HG02852 (cell line): Measurements from ENCODE around the gene PPM1L.
A peak's percentile ranks its signal among the peaks of the same experiment; 100 is the strongest.
"Not testable (repeated sequence)": the region's sequence is repeated elsewhere in the genome, so short reads cannot be mapped to it uniquely, and the experiment has no call there.

ENCODE experiments used
- ATAC-seq: cut with Tn5 transposase; IDR thresholded peaks from one replicate; pipeline ENCODE4 v1.9.1; 2021; ENCODE audit warnings: mild to moderate bottlenecking, moderate library complexity; ENCODE audit not compliant: unreplicated experiment

The PPM1L gene

GRCh38 chr3:160977773-160978172, 221.7 kb downstream of the PPM1L start:
- ATAC-seq, result no peak

DNA sequence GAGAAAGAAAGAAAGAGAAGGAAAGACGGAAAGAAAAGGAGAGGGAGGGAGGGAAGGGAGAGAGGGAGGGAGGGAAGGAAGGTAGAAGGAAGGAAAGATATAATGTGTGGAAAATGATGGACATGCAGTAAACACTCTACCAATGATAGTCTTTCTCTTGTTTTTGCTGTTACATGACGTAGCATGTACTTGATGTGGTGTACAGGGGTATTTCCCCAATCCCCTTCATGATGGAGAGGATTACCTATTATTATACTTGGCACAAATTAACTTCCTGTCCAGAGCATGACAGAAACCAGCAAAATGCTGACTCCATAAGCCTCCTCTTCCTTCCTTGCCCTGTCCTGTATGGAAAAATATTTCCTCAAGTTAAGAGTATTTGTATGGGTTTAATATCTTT, 224.7 kb downstream of the PPM1L start:
- peak; percentile 58 for ATAC-seq

DNA sequence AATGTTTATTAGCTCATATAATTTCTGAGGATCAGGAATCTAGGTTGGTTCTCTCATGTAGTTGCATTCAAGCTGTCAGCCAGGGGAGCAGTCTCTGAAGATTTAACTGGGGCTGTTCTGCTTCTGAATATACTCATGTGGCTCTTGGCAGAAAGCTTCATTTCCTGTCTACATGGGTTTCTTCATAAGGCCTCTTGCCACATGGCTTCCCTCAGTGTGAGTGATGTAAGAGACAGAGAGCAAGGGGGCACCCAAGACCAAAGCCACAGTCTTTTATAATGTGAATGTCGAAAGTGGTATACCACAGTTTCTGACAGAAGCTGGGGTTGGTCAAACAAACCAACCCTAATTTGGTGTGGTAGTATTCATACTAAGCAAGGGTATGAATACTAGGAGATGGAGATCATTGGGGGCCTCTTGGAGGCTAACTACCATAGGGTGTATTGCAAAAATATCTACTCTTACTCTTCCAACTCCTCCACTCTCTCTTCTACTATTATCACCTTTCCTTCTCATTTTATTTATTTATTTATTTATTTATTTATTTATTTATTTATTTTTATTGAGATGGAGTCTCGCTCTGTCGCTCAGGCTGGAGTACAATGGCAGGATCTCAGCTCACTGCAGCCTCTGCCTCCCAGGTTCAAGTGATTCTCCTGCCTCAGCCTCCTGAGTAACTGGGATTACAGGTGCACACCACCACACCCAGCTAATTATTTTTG, 225.3 kb downstream of the PPM1L start:
- peak; percentile 82 for ATAC-seq

- no peak for ATAC-seq
Measured at GRCh38 chr3:160982491-160982890, 226.5 kb downstream of the PPM1L start.

DNA sequence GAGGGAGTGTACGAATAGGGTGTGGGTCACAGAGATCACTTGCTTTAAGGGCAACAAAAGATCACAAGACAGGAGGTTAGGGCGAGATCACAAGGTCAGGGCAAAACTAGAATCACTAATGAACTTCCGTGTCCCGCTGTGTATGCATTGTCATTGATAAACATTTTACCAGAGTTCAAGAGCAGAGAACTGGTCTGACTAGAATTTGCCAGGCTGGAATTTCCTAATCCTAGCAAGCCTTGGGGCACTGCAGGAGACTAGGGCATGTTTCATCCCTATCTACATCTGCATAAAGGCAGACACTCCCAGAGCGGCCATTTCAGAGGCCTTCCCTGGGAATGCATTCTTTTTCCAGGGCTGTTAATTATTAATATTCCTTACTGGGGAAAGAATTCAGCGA, 227.9 kb downstream of the PPM1L start:
- ATAC-seq, result not testable (repeated sequence)

DNA sequence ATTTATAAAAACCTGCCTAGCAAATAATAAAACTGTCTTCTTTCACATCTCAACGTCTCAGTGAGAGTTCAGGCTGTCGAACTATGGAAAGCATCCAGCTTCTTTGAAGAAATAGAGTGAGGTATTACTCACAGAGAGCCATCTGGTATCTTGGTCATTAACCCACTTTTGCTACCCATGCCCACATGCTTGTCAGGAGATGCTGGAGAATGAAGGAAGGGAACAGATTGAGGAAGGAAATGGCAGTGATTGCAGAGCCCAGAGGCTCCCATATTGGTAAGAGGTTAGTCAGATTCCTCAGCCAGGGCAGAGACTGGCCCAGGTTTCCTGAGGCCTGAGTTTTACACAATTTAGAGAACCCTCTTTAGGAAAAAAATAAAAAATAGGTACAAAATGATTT, 230.0 kb downstream of the PPM1L start:
- ATAC-seq, result no peak

GRCh38 chr3:160987982-160988964, 232.2 kb downstream of the PPM1L start:
- no peak for ATAC-seq

GRCh38 chr3:160990446-160990845, 234.4 kb downstream of the PPM1L start:
- no peak for ATAC-seq

DNA sequence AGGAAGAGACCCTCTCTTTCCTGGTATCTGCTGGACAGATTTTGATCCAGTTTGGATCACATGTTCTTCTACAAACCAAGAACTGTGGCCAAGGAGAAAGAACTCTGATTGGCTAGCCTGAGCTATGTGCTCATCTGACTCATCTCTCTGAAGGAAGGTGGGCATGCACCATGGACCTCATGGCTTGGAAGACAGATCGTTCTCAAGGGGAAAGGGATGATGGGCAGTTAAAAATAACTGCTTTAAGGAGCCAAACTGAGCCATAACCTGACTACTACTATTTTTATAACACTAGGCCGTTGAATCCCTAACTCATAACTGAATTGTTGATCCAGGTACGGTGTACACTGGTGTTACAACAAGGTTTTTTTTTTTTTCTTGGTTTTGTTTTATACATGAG, 236.7 kb downstream of the PPM1L start:
- ATAC-seq, result no peak

DNA sequence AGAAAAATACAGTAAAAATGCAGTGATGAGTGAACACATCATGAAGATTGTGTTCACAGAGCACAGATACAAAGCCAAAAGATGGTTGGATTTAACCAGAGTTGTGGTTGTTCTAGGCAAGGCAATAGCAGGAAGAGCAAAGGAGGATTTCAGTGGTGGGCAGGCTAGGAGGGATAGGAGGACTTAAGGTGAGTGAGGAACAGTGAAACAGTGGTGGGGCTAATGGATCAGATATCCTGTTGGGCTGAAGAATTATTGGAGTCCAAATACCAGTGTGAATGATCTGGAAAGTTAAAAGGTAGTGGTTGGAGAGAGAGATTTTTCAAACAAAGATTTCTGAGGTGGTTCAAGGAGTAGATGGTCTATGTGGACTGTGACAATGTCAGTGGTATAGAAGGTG, 240.8 kb downstream of the PPM1L start:
- ATAC-seq, result no peak

DNA sequence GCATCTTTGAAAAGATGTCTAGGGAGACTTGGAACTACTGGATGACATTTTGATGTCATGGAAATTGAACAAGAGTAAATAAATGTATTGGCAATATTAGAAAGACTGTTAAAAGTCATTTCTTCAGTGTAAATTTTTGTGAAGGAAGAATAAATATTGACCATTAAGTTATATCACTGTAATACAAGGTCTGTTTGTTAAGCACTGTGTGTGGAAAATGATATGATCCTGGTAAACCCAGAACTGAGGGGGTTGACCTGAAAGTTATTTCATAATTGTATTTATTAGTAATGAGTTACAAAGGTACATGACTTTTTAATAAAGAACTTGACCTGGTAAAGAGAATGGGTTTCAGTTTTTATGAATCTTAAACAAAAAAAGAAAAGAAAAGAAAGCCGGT, 242.6 kb downstream of the PPM1L start:
- ATAC-seq, result no peak

DNA sequence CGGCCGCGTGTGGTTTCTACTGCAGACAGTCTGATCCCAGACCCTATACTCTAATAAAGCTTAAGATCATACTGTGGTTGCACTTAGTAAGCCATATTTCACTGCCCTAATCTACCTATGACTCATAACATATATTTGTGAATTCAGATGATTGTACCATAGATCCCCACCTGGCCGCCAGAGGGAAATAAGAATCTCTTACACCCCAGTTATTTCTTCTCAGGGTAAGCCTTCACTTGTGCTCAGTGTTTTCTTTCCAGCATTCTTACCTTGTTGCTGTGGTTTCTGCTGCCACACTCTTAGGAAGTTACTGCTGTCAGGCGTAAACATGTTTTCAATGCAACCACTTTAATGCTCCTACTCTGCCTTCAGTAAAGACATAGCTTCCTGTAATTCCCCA, 243.2 kb downstream of the PPM1L start:
- no peak for ATAC-seq

- ATAC-seq, result no peak
Measured at GRCh38 chr3:161008086-161008485, 252.1 kb downstream of the PPM1L start.

DNA sequence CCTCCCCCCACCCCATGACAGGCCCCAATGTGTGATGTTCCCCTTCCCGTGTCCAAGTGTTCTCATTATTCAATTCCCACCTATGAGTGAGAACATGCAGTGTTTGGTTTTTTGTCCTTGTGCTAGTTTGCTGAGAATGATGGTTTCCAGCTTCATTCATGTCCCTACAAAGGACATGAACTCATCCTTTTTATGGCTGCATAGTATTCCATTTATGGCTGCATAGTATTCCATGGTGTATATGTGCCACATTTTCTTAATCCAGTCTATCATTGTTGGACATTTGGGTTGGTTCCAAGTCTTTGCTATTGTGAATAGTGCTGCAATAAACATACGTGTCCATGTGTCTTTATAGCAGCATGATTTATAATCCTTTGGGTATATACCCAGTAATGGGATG, 254.1 kb downstream of the PPM1L start:
- ATAC-seq, result not testable (repeated sequence)

DNA sequence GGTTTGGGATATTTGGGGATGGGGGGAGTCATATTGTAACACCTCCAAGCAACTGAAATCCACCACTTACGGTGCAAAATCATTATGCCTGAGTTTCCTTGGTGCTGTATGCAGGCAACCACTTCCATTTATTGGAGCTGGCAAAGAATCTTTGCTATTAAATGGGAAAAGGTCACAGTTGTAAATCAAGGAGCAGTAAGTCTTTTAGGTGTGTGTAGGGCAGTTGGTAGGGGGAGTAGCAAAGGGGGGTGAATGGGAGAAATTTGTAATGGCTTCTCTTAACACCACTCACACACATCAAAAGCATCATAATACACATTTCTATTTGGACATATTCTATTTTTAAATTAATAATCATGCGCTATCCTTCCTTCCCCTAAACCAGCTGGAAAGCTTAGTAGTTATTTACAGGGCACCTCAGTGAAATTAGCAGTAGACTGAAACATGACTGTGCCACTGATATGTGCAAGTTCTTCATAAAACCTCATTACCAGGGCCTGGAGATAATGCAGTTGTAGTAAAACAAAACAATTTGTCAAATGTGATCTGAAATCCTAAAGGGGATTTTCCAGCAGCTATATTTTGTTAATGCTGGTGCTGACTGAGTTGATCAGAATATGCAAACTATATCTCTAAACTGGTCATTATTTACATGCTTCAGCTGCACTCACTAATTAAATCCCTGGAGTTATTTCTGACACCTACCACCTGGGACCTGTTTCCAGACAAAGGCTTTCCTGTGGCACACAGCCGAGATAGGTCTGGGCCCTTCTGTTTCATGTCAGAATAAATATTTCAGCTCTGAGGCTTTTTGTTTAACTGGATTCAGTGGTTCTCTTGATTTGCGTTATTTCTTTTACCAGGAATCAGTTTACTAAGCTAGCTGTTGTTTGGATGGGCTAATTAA, 259.1 kb downstream of the PPM1L start:
- ATAC-seq, result no peak

GRCh38 chr3:161016417-161017313, 260.6 kb downstream of the PPM1L start:
- ATAC-seq, result no peak

DNA sequence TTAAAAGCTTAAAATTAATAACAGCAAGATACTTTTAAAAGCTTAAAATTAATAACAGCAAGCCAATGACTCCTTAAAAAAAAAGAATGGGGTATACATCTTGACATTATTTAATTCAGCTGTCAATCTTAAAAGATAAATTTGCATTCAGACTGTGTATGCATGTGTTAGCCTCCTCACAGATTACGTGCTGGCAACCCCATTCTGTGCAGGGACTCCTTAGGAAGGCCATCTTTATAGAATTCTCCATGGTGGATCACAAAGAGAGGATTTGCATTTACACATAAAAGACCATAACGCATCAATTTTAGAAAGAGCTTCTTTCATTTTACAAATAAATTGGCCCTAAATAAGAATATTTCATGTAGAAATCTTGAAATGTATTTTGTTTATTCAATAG, 261.9 kb downstream of the PPM1L start:
- ATAC-seq, result no peak

GRCh38 chr3:161020256-161020655, 264.2 kb downstream of the PPM1L start:
- ATAC-seq, result no peak

DNA sequence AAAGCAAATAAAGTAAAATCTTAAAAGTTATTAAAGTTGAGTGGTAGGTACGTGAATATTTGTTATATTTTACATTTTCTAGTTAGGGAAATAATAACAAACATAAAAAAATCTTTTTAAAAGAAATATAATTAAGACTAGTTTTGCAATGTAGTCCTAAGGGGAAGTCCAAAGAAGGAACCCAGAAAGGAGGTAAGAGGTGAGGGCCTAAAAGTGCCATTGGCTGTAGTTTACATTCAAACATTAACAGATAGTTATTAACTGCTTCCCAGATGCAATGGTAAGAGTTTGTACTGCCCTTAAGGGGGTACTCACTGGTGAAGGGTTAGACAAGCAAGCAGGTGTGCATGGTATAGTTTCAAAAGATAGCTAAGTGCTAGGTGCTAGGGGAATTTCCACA, 269.9 kb downstream of the PPM1L start:
- ATAC-seq, result no peak
